GM03348 (cell line): ENCODE results near the gene OR2A5.
"Not testable (repeated sequence)": the region's sequence is repeated elsewhere in the genome, so short reads cannot be mapped to it uniquely, and the experiment has no call there.

Experiments
- DNase-seq: peaks from one replicate; pipeline ENCODE4 v3.0.0; 2012; ENCODE audit warnings: low spot score

OR2A5 gene

GRCh38 chr7:144032985-144033709, 15.6 kb upstream of the OR2A5 start:
- DNase-seq, result no peak

GRCh38 chr7:144035385-144035784, 13.4 kb upstream of the OR2A5 start:
- no peak for DNase-seq

GRCh38 chr7:144036302-144036885, 12.4 kb upstream of the OR2A5 start:
- no peak for DNase-seq

- DNase-seq, result no peak
Measured at GRCh38 chr7:144037414-144038035, 11.2 kb upstream of the OR2A5 start.

- no peak for DNase-seq
Measured at GRCh38 chr7:144038887-144039286, 9.9 kb upstream of the OR2A5 start.

- no peak for DNase-seq
Measured at GRCh38 chr7:144049491-144049890, 743 bp downstream of the OR2A5 start.

- no peak for DNase-seq
Measured at GRCh38 chr7:144050093-144050492, 1.3 kb downstream of the OR2A5 start.

GRCh38 chr7:144050884-144051283, 2.1 kb downstream of the OR2A5 start:
- DNase-seq, result not testable (repeated sequence)

- DNase-seq, result no peak
Measured at GRCh38 chr7:144057954-144058353, 9.2 kb downstream of the OR2A5 start.

- DNase-seq, result no peak
Measured at GRCh38 chr7:144063710-144064109, 15.0 kb downstream of the OR2A5 start.

GRCh38 chr7:144069511-144069910, 20.8 kb downstream of the OR2A5 start, which contains the start of gene OR2A25:
OR2A25 (plus strand) TSS chr7:144069811; CDS start chr7:144074220, 4,409 bp downstream.
- no peak for DNase-seq

- DNase-seq, result no peak
Measured at GRCh38 chr7:144069953-144070352, 21.2 kb downstream of the OR2A5 start.

GRCh38 chr7:144074374-144074773, 25.6 kb downstream of the OR2A5 start:
- DNase-seq, result no peak

GRCh38 chr7:144085978-144086377, 37.2 kb downstream of the OR2A5 start, which contains the start of gene OR2A12:
OR2A12 (plus strand) TSS chr7:144086278; CDS start chr7:144095108, 8,830 bp downstream.
- DNase-seq, result no peak

GRCh38 chr7:144086730-144087129, 38.0 kb downstream of the OR2A5 start:
- DNase-seq, result no peak

GRCh38 chr7:144087230-144087629, 38.5 kb downstream of the OR2A5 start:
- no peak for DNase-seq

GRCh38 chr7:144090667-144091066, 41.9 kb downstream of the OR2A5 start:
- DNase-seq, result no peak

- DNase-seq, result no peak
Measured at GRCh38 chr7:144098776-144099175, 50.0 kb downstream of the OR2A5 start.

GRCh38 chr7:144100607-144101006, 51.9 kb downstream of the OR2A5 start:
- DNase-seq, result no peak

- DNase-seq, result no peak
Measured at GRCh38 chr7:144102041-144102440, 53.3 kb downstream of the OR2A5 start.

GRCh38 chr7:144105211-144105610, 56.5 kb downstream of the OR2A5 start:
- no peak for DNase-seq
